Spleen (tissue), 7 donors: Measurements from ENCODE around the gene RGL1.

Experiments used
- POLR2A ChIP-seq, 3 donors: fragments of 450-650 bp; IDR thresholded peaks; one replicate each; pipeline ENCODE4 v1.5.1; 2017; ENCODE audit warnings: antibody characterized with exemption in 3 of 3, mild to moderate bottlenecking in 1 of 3
- TF ChIP-seq, protein P1 (sequence below), 11 experiments: fragments of 200-600 bp in 7 of 11; fragments of 450-650 bp in 4 of 11; sonication (generic) in 4 of 11; IDR thresholded peaks in 8 of 11; conservative IDR thresholded peaks in 3 of 11; 1 replicate in 7 of 11; 2 replicates in 4 of 11; pipeline versions ENCODE4 v1.4.0 to v1.8.0; 2016 to 2021; ENCODE audit warnings: antibody characterized with exemption in 11 of 11, inconsistent platforms in 4 of 11, mild to moderate bottlenecking in 1 of 11
- donor health status: DM: no; HTN: no; CAD: no; lungs with moderate emphysema.
- donor health status: DM: no; HTN: no; CAD: no.
- donor health status: DM: no; HTN: no; CAD: no.

DNA sequence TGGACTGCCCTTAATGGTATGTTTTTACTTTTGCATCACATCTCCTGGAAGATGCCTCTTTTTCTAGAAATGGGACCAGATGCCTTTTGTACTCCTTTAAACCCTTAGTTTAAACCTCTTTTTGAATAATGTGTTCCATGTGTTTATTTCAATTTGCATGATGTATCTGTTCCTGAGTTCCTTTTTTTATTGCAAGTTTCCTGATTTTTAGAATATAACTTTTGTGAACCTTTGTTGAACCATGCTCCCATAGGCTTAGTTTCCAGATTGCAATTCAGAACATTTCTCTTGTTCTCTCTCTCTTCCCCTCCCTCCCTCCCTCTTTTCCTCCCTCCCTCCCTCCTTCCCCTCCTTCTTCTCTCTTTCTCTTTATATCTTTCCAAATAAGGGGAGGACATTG is 81.9 kb downstream of the RGL1 start:
- TF ChIP-seq POLR2A (IDR thresholded peaks at IDR 0.05): no peak
- TF ChIP-seq, protein P1, sequence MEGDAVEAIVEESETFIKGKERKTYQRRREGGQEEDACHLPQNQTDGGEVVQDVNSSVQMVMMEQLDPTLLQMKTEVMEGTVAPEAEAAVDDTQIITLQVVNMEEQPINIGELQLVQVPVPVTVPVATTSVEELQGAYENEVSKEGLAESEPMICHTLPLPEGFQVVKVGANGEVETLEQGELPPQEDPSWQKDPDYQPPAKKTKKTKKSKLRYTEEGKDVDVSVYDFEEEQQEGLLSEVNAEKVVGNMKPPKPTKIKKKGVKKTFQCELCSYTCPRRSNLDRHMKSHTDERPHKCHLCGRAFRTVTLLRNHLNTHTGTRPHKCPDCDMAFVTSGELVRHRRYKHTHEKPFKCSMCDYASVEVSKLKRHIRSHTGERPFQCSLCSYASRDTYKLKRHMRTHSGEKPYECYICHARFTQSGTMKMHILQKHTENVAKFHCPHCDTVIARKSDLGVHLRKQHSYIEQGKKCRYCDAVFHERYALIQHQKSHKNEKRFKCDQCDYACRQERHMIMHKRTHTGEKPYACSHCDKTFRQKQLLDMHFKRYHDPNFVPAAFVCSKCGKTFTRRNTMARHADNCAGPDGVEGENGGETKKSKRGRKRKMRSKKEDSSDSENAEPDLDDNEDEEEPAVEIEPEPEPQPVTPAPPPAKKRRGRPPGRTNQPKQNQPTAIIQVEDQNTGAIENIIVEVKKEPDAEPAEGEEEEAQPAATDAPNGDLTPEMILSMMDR (IDR thresholded peaks at IDR 0.05 in 8 of 11, conservative IDR thresholded peaks at IDR 0.05 in 3 of 11): no peak
